ENCODE measurements around the gene CSKMT.
A peak's percentile ranks its signal among the peaks of the same experiment; 100 is the strongest.
"Not testable (repeated sequence)": the region's sequence is repeated elsewhere in the genome, so short reads cannot be mapped to it uniquely, and the experiment has no call there.

Gene CSKMT

GRCh38 chr11:62680825-62681240 is 15.7 kb downstream of the CSKMT start:
- no peak overlapping the region for H3K4me3 ChIP-seq (ENCODE audit: low read depth, low read length)
- peak; percentile 88 for DNase-seq (ENCODE audit: low read depth)
- no peak for TF ChIP-seq MAX (IDR thresholded peaks at IDR 0.05; ENCODE audit: low read depth, low read length)
- TF ChIP-seq, protein P1, sequence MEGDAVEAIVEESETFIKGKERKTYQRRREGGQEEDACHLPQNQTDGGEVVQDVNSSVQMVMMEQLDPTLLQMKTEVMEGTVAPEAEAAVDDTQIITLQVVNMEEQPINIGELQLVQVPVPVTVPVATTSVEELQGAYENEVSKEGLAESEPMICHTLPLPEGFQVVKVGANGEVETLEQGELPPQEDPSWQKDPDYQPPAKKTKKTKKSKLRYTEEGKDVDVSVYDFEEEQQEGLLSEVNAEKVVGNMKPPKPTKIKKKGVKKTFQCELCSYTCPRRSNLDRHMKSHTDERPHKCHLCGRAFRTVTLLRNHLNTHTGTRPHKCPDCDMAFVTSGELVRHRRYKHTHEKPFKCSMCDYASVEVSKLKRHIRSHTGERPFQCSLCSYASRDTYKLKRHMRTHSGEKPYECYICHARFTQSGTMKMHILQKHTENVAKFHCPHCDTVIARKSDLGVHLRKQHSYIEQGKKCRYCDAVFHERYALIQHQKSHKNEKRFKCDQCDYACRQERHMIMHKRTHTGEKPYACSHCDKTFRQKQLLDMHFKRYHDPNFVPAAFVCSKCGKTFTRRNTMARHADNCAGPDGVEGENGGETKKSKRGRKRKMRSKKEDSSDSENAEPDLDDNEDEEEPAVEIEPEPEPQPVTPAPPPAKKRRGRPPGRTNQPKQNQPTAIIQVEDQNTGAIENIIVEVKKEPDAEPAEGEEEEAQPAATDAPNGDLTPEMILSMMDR (IDR thresholded peaks at IDR 0.05; ENCODE audit: low read depth, low read length), result peak; percentile 49

GRCh38 chr11:62682518-62682917 is 17.4 kb downstream of the CSKMT start:
- H3K4me3 ChIP-seq (ENCODE audit: low read depth, low read length), result no peak overlapping the region
- TF ChIP-seq, protein P1 (IDR thresholded peaks at IDR 0.05; ENCODE audit: low read depth, low read length), result no peak
- no peak for TF ChIP-seq MYC (IDR thresholded peaks at IDR 0.05; ENCODE audit: low read depth, low read length)
- no peak for TF ChIP-seq POLR2A (IDR thresholded peaks at IDR 0.05; ENCODE audit: extremely low read depth, insufficient read length)
- TF ChIP-seq MAX (IDR thresholded peaks at IDR 0.05; ENCODE audit: low read depth, low read length), result no peak
- DNase-seq (ENCODE audit: low read depth), result peak; percentile 1

DNA sequence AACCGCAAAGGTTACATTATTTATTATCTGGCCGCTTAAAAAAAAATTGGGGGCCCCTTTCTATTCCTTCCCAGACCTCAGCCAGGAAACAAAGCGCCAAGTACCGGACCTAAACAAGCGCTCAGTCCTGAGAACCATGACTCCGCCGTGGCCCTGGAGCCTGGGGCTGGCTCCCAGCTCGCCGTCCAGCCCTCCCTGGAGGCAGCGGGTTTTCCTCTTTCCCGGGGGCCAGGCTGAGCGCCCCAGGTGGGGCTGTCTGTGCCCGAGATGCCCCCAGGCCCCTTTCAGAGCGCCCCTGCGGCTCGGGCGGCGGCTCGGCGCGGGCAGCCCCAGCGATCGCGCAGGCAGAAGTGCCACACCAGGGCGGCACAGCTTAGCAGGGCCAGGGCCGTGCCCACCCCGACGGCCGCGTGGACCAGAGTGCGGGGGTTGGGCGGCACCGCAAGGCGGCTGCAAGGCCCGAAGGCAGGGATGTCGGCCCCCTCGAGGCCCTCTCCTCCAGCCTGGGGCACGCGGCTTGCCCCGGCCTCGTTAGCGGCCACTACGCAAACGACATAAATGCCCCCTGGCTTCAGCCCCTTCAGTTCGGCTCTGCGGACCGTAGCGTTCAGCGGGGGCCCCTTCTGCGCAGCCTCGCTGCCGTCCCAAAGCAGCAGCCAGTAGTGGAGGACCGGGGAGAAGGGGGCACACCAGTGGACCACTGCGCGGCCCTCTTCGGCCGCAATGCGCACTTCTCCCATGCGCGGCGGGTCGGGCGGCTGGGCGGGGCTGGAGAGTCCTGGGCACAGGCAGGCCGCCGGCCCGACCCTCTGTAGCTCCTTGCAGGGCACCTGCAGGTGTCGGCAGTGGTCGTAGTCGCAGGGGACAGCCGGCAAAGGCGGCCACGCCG is 22.6 kb downstream of the CSKMT start:
- no peak overlapping the region for H3K4me3 ChIP-seq (ENCODE audit: low read depth, low read length)
- TF ChIP-seq, protein P1 (IDR thresholded peaks at IDR 0.05; ENCODE audit: low read depth, low read length), result no peak
- TF ChIP-seq MYC (IDR thresholded peaks at IDR 0.05; ENCODE audit: low read depth, low read length) (no peak), POLR2A (IDR thresholded peaks at IDR 0.05; ENCODE audit: extremely low read depth, insufficient read length) (no peak), MAX (IDR thresholded peaks at IDR 0.05; ENCODE audit: low read depth, low read length) (no peak)

GRCh38 chr11:62688491-62688890 is 23.4 kb downstream of the CSKMT start:
- peak; percentile 1 for DNase-seq (ENCODE audit: low read depth)
- no peak for TF ChIP-seq MAX (IDR thresholded peaks at IDR 0.05; ENCODE audit: low read depth, low read length)
- TF ChIP-seq, protein P1 (IDR thresholded peaks at IDR 0.05; ENCODE audit: low read depth, low read length), result no peak
- TF ChIP-seq MYC (IDR thresholded peaks at IDR 0.05; ENCODE audit: low read depth, low read length), result no peak
- no peak for TF ChIP-seq POLR2A (IDR thresholded peaks at IDR 0.05; ENCODE audit: extremely low read depth, insufficient read length)
- no peak overlapping the region for H3K4me3 ChIP-seq (ENCODE audit: low read depth, low read length)

More for the DNA sequence above, 22.6 kb downstream of the CSKMT start:
- DNase-seq (ENCODE audit: low read depth), result peak; percentile 1

GRCh38 chr11:62689421-62690183 is 24.5 kb downstream of the CSKMT start, which contains the start of gene LRRN4CL:
TSS of gene LRRN4CL (minus strand) at chr11:62689530. CDS start at chr11:62688508, 1,022 bp downstream.
- no peak for DNase-seq (ENCODE audit: low read depth)
- TF ChIP-seq MAX (IDR thresholded peaks at IDR 0.05; ENCODE audit: low read depth, low read length), result no peak
- TF ChIP-seq MYC (IDR thresholded peaks at IDR 0.05; ENCODE audit: low read depth, low read length), result no peak
- TF ChIP-seq, protein P1 (IDR thresholded peaks at IDR 0.05; ENCODE audit: low read depth, low read length), result no peak
- TF ChIP-seq POLR2A (IDR thresholded peaks at IDR 0.05; ENCODE audit: extremely low read depth, insufficient read length), result no peak
- no peak within 1 kb of the TSS for H3K4me3 ChIP-seq (ENCODE audit: low read depth, low read length)

DNA sequence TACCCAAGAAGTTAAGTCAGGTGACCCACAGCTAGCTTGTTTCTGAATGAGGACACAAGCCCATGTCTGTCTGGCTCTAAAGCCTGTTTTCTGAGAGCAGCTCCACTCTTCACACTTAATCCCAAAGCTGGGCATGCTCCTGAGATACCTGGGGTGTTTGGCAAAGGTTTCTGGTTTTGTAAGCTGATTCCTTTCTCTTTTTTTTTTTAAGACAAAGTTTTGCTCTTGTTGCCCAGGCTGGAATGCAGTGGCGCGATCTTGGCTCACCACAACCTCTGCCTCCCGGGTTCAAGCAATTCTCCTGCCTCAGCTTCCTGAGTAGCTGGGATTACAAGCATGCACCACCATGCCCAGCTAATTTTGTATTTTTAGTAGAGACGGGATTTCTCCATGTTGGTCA is 28.5 kb downstream of the CSKMT start:
- DNase-seq (ENCODE audit: low read depth); H3K4me3 ChIP-seq (ENCODE audit: low read depth, low read length): not testable (repeated sequence)

All from NB4 (cell line).